GM10266 (cell line): ENCODE data around the gene AKNA.

Experiments used
- DNase-seq: peaks from one replicate; pipeline ENCODE4 v3.0.0; 2012; ENCODE audit errors: extremely low spot score
- TF ChIP-seq, protein P1 (sequence below): IDR thresholded peaks from 2 replicates; pipeline ENCODE4 v1.5.1; 2012; ENCODE audit warnings: mild to moderate bottlenecking, low read depth; ENCODE audit not compliant: control insufficient read depth, insufficient read depth; ENCODE audit errors: missing control alignments

The AKNA gene

DNA sequence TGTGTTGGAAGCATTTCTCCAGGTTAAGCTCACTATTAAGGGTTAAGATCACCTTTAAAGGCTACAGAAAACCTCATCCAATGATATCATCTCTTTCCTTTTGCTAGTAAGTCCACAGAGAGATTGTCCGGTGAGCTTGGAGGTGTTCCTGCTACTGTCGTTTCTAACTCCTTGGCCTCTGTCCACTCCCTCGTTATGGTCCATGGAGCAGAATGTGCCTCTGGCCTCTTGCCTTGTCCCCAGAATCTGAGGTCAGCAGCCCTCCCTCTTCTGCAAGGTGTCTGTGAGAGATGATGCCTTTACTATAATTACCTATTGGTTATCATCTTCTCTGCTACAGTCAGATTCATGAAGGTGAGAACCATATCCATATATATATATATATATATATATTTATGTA lies 43.1 kb downstream of the AKNA start:
- DNase-seq, result no peak
- TF ChIP-seq, protein P1, sequence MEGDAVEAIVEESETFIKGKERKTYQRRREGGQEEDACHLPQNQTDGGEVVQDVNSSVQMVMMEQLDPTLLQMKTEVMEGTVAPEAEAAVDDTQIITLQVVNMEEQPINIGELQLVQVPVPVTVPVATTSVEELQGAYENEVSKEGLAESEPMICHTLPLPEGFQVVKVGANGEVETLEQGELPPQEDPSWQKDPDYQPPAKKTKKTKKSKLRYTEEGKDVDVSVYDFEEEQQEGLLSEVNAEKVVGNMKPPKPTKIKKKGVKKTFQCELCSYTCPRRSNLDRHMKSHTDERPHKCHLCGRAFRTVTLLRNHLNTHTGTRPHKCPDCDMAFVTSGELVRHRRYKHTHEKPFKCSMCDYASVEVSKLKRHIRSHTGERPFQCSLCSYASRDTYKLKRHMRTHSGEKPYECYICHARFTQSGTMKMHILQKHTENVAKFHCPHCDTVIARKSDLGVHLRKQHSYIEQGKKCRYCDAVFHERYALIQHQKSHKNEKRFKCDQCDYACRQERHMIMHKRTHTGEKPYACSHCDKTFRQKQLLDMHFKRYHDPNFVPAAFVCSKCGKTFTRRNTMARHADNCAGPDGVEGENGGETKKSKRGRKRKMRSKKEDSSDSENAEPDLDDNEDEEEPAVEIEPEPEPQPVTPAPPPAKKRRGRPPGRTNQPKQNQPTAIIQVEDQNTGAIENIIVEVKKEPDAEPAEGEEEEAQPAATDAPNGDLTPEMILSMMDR, result no peak

DNA sequence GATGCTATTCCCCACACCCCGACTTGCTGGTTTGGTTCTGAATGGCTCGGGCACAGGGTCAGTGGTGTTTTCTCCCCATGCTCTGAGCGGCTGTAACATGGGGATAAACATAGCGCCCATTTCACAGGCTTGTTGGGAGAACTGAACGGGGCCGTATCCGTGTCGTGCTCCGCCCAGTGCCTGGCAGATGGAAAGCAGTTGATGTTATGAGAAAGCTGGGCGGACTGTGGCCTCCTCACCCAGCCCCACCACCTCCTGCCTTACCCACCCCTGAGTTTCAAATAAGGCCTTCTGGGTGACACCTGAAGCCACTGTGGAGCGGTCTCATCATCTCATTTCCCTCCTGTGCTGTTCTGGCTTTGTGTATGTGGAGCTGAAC lies 43.6 kb downstream of the AKNA start:
- TF ChIP-seq, protein P1, result no peak
- no peak for DNase-seq

DNA sequence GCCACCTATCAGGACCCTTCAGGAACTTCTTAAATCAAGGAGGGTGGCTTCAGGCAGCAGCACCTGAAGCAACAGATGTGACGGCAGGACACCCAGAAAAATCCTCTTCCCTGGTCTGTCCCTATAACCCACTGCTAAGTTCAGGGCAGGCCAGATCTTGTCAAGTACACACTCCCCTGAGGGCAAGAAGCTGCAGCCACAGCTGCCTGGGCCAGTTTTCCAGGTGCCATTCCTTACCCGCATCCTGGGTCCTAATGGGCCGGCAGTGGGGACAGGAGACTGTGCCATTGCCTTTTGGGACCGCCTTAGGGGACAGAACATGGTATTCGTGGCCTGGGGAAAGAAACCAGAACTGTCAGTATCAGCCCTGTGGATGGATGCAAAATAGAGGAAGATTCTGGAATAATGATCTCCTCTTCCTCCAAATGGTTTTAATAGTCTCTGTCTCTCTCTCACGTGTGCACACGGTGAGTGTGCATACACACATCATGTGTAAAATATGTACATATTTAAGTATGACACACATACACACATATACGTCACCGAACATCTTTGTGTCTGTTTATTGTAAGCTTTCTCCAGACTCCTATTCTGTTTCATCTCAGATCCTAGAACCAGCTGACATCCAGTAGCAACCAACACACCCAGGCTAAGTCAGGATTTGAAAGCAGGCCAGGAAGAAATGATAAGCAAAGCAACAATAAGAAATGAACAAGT lies 44.2 kb downstream of the AKNA start:
- DNase-seq, result no peak
- TF ChIP-seq, protein P1, result no peak

DNA sequence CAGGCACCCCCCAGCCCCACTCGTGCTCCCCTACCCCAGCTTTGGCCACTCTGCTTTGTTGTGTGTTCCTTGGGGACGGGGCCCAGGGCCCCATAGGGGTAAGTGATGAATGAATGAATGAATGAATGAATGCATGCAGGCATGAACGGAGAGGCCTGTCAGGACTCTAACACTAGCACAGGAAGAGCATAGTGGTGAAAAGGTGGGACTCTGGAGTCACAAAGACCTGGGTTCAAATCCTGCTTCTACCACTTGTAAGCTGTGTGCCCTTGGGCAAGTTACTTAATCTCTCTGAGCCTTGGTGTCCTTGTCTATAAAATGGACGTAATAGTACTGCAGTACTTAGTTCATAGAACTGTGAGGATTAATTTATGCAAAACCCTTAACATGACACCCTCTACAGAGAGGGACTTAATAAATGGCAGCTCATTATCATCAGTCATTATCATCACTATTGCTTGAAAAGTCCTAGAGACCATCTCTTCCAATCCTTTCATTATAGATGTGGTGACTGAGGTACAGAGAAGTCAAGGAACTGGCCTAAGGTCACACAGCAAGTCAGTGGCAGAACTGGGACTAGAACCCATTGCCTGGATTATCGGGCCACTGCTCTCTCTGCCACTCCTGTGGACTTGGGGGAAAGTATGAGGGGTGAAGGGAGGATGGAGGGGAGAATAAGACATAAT lies 44.9 kb downstream of the AKNA start:
- no peak for DNase-seq
- TF ChIP-seq, protein P1, result no peak

DNA sequence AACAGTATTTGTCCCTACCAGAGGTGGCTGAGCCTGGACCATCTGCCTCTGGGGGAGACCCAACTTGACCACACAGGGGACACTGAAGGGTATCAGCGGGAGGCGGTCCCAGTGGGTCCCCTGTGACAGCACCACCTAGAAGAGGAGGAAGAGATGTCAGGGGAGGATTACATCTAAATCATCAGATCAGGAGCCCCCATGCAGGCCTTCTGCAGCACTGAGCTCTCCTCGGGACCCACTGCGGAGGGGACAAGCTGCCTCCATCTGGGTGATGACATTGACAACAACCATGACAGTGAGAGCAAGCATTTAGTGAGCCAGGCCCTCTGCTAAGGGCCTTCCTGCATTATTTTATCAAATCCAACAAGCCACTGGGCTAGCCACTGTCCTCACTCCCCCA lies 45.8 kb downstream of the AKNA start:
- DNase-seq, result no peak

DNA sequence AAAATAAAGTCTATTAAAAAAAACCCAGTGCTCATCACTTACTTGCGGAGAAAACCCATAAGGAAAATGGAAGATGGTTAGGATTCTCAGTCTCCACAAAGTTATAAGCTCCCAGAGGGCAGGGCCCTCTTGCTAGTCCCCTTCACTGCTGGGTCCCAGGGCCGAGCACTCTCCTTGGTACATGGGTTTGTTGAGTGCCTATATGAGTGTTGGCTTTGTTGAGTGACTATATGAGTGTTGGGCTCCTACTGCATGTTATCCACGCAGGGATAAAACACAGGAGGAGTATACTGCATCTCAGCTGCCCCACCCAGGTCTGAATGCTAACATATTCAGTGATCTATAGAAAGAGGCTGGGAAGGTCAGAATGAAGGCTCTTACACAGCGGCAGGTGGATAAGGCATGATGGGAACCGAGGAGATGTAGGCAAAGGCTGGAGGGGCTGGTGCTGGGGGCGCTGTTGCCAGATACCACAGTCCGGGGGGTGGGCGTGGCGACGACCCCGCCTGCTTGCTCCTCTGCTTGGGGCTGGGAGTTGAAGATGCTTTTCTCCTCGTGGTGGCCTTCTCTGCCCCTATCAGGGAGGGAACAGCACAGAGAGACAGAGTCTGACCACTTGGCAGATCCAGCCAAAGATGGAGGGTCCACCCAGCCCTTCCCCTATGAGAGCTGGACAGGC lies 46.5 kb downstream of the AKNA start:
- TF ChIP-seq, protein P1, result no peak
- DNase-seq, result no peak

More for the DNA sequence above, 45.8 kb downstream of the AKNA start:
- TF ChIP-seq, protein P1, result no peak
